ENCODE data around the gene CDK5R2.

CDK5R2 gene

DNA sequence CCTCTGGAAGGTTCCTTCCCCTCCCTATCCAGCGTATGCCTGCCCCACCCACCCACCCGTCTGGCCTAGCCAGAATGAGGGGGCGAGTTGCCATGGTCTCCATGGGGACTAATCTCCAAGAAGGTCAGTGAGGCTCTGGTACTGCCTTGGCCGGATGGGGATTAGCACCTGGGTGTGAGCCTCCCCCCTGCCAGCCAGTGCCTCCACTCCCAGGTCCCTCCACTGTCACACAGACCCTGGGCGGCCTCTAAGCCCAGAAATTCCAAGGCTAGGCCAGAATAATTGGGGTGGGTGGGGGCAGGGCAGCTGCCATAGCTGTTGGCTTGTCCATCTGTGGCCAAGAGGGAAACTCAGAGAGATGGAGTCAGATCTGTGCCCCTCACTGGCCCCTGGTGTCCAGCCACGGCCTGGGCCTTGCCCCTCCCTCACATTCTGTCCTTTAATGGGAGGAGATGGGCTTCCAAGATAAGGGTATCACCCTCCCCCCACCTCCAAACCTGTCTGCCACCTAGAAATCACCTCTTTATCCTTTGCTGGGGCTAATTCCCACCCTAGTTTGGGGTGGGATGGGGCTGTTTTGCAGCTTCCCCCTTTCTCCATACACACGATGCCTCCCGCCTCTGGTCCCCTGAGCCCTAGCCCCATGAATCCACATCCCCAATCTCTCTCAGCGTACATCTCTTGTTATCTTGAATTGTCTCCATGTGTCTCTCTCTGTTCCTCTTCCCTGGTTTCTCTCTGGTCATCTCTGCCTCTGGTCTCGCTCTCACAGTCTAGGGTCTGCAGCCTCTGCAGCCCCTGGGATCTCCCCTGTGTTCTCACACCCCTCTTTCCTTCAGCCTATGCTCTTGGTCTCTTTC is 39.8 kb downstream of the CDK5R2 start:
- Histone ChIP-seq H3K9me2 (replicated peaks; ENCODE audit: control insufficient read depth, low read length) (no peaks in the 10 kb centered on the region), H3F3A (ENCODE audit: control insufficient read depth, insufficient read depth) (no peaks in the 10 kb centered on the region), H4K20me1 (ENCODE audit: control insufficient read depth, insufficient read depth, low read depth, low read length) (no peaks in the 10 kb centered on the region), H3K36me3 (ENCODE audit: control insufficient read depth, low read length) (no peaks in the 10 kb centered on the region), H3K79me2 (ENCODE audit: control insufficient read depth, low read length) (no peaks in the 10 kb centered on the region), H3K9me3 (ENCODE audit: control insufficient read depth, insufficient read depth, low read length) (no peaks in the 10 kb centered on the region), H3K4me2 (ENCODE audit: low read length) (no peak overlapping the region), H3K27me3 (ENCODE audit: control insufficient read depth, low read length) (peaks cover 78% of the 10 kb centered on the region), H3K4me1 (ENCODE audit: control insufficient read depth, low read length) (peaks cover 8% of the 10 kb centered on the region; the same call in 1 of the 2 replicates), H3K27ac (ENCODE audit: low read depth, low read length) (no peak overlapping the region), H3K4me3 (ENCODE audit: low read length) (no peak overlapping the region)
- TF ChIP-seq, protein P1, sequence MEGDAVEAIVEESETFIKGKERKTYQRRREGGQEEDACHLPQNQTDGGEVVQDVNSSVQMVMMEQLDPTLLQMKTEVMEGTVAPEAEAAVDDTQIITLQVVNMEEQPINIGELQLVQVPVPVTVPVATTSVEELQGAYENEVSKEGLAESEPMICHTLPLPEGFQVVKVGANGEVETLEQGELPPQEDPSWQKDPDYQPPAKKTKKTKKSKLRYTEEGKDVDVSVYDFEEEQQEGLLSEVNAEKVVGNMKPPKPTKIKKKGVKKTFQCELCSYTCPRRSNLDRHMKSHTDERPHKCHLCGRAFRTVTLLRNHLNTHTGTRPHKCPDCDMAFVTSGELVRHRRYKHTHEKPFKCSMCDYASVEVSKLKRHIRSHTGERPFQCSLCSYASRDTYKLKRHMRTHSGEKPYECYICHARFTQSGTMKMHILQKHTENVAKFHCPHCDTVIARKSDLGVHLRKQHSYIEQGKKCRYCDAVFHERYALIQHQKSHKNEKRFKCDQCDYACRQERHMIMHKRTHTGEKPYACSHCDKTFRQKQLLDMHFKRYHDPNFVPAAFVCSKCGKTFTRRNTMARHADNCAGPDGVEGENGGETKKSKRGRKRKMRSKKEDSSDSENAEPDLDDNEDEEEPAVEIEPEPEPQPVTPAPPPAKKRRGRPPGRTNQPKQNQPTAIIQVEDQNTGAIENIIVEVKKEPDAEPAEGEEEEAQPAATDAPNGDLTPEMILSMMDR (IDR thresholded peaks at IDR 0.05; ENCODE audit: low read depth, low read length, poor library complexity, severe bottlenecking) = no peak
- no peak for TF ChIP-seq EZH2phosphoT487 (IDR thresholded peaks at IDR 0.05; ENCODE audit: borderline replicate concordance, low read length)

DNA sequence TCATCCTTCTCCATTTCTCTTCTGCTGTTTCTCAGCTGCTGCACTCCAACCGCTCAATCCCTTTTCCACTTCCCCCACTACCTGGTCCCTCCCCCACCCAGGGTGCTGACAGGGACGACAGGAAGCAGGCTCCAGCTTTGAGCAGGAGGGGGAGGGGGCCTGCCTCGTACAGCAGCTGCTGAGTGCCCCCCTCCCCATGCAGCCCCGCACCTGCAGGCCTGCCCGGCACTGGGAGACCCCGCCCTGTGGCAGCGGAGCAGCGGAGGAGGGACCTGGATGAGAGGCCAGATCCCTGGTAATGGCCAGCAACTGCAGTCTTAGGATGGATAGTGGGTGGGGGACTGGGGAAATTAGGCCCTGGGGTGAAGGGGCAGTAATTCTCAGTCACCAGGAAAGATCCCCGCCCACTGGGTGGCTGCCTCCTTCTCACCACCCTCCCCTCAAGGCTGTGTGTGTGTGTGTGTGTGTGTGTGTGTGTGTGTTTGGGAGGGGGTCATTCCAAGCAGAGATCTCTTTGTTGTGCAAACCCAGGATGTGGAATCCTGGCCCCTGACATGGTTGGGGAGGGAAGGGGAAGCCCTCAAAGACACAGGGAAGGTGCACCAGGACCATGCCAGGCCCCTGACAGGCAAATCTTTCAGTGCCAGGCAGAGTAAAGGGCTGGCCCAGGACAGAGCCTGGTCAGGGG is 40.6 kb downstream of the CDK5R2 start:
- Histone ChIP-seq H4K20me1 (ENCODE audit: control insufficient read depth, insufficient read depth, low read depth, low read length) (no peaks in the 10 kb centered on the region), H3K4me3 (ENCODE audit: low read length) (no peak overlapping the region), H3K27me3 (ENCODE audit: control insufficient read depth, low read length) (peaks cover 74% of the 10 kb centered on the region)

DNA sequence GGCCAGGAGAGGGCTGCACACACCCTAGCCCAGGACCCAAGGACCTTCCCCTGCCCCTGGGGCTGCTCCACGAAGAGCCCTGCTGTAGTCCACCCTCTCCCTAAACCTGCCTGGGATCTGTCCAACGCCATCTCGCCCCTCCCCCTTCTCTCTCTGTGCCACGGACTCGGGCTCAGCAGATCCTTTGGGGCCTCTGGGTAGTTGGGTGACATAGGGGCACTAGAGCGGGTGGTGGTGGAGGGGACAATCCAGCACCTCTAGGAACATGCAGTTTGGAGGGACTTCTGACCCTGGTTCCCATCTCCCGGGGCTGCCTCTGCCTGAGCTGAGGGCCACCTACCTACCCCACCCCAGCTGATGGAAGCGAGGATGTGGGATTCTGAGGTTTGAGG is 41.1 kb downstream of the CDK5R2 start:
- no peak overlapping the region for H3K27ac ChIP-seq (ENCODE audit: low read depth, low read length)
- H3K36me3 ChIP-seq (ENCODE audit: control insufficient read depth, low read length) = no peaks in the 10 kb centered on the region
- H4K20me1 ChIP-seq (ENCODE audit: control insufficient read depth, insufficient read depth, low read depth, low read length) = no peaks in the 10 kb centered on the region
- no peaks in the 10 kb centered on the region for H3K9me2 ChIP-seq (replicated peaks; ENCODE audit: control insufficient read depth, low read length)
- peaks cover 69% of the 10 kb centered on the region for H3K27me3 ChIP-seq (ENCODE audit: control insufficient read depth, low read length)
- no peak overlapping the region for H3K4me2 ChIP-seq (ENCODE audit: low read length)
- H3K9me3 ChIP-seq (ENCODE audit: control insufficient read depth, insufficient read depth, low read length) = no peaks in the 10 kb centered on the region
- H3F3A ChIP-seq (ENCODE audit: control insufficient read depth, insufficient read depth) = no peaks in the 10 kb centered on the region
- no peak overlapping the region for H3K4me3 ChIP-seq (ENCODE audit: low read length)
- TF ChIP-seq, protein P1 (IDR thresholded peaks at IDR 0.05; ENCODE audit: low read depth, low read length, poor library complexity, severe bottlenecking) = no peak
- TF ChIP-seq EZH2phosphoT487 (IDR thresholded peaks at IDR 0.05; ENCODE audit: borderline replicate concordance, low read length) = no peak
- H3K79me2 ChIP-seq (ENCODE audit: control insufficient read depth, low read length) = no peaks in the 10 kb centered on the region
- peaks cover 8% of the 10 kb centered on the region; the same call in 1 of the 2 replicates for H3K4me1 ChIP-seq (ENCODE audit: control insufficient read depth, low read length)

More for the DNA sequence above, 40.6 kb downstream of the CDK5R2 start:
- Histone ChIP-seq H3K4me2 (ENCODE audit: low read length) (no peak overlapping the region), H3F3A (ENCODE audit: control insufficient read depth, insufficient read depth) (no peaks in the 10 kb centered on the region), H3K4me1 (ENCODE audit: control insufficient read depth, low read length) (peaks cover 8% of the 10 kb centered on the region; the same call in 1 of the 2 replicates), H3K9me2 (replicated peaks; ENCODE audit: control insufficient read depth, low read length) (no peaks in the 10 kb centered on the region), H3K79me2 (ENCODE audit: control insufficient read depth, low read length) (no peaks in the 10 kb centered on the region), H3K36me3 (ENCODE audit: control insufficient read depth, low read length) (no peaks in the 10 kb centered on the region), H3K9me3 (ENCODE audit: control insufficient read depth, insufficient read depth, low read length) (no peaks in the 10 kb centered on the region), H3K27ac (ENCODE audit: low read depth, low read length) (no peak overlapping the region)
- no peak for TF ChIP-seq EZH2phosphoT487 (IDR thresholded peaks at IDR 0.05; ENCODE audit: borderline replicate concordance, low read length)
- TF ChIP-seq, protein P1 (IDR thresholded peaks at IDR 0.05; ENCODE audit: low read depth, low read length, poor library complexity, severe bottlenecking) = no peak

Measured in DOHH2 (cell line).